CD14-positive monocyte (primary cell): ENCODE measurements around the gene FAT1. TPM values are rescaled to one million over a fixed set of nuclear protein-coding genes. Genes with fewer than 3 reads are reported as not detected.

ENCODE experiments used
- DNase-seq, 3 donors: peaks; one replicate each; pipeline ENCODE4 v3.0.0-alpha.2; 2011 to 2022
- H2AFZ ChIP-seq: 2 replicates; pipeline ENCODE4 v1.6.0; 2012; ENCODE audit warnings: mild to moderate bottlenecking, low read depth, low read length, inconsistent platforms; ENCODE audit not compliant: insufficient read depth, poor library complexity, severe bottlenecking
- H3K27ac ChIP-seq, 2 donors: 1 replicate in 1 of 2; 2 replicates in 1 of 2; pipeline ENCODE4 v1.5.1; 2012 to 2013; ENCODE audit warnings: low read length in 2 of 2, control low read depth in 1 of 2, inconsistent platforms in 1 of 2, low read depth in 1 of 2, mild to moderate bottlenecking in 1 of 2
- H3K27me3 ChIP-seq, 2 donors: one replicate each; pipeline versions ENCODE4 v1.6.0 to v1.6.1; 2011 to 2013; ENCODE audit warnings: low read length in 2 of 2; ENCODE audit not compliant: control insufficient read depth in 2 of 2, insufficient read depth in 2 of 2
- H3K36me3 ChIP-seq, 2 donors: replicated peaks in 1 of 2; 1 replicate in 1 of 2; 2 replicates in 1 of 2; pipeline versions ENCODE4 v1.5.1 to v1.6.1; 2012 to 2013; ENCODE audit warnings: low read length in 2 of 2, control low read depth in 1 of 2, inconsistent platforms in 1 of 2, mild to moderate bottlenecking in 1 of 2; ENCODE audit not compliant: insufficient read depth in 2 of 2, control insufficient read depth in 1 of 2
- H3K4me1 ChIP-seq, 2 donors: 1 replicate in 1 of 2; 2 replicates in 1 of 2; pipeline versions ENCODE4 v1.5.1 to v1.6.1; 2012 to 2013; ENCODE audit warnings: low read length in 2 of 2, control low read depth in 1 of 2, inconsistent platforms in 1 of 2, mild to moderate bottlenecking in 1 of 2, moderate library complexity in 1 of 2; ENCODE audit not compliant: insufficient read depth in 2 of 2, control insufficient read depth in 1 of 2
- H3K4me2 ChIP-seq: replicated peaks from 2 replicates; pipeline ENCODE3; 2012; ENCODE audit warnings: low read length, moderate library complexity, mild to moderate bottlenecking; ENCODE audit not compliant: poor library complexity, severe bottlenecking; ENCODE audit errors: extremely low read depth
- H3K4me3 ChIP-seq, 3 experiments: fragments of 200-600 bp in 1 of 3; sonication (generic) in 1 of 3; replicated peaks in 1 of 3; 1 replicate in 2 of 3; 2 replicates in 1 of 3; pipeline ENCODE4 v1.5.1; 2011 to 2013; ENCODE audit warnings: low read length in 3 of 3, mild to moderate bottlenecking in 3 of 3, control low read depth in 2 of 3, low read depth in 2 of 3, inconsistent platforms in 1 of 3, moderate library complexity in 1 of 3
- H3K79me2 ChIP-seq: 2 replicates; pipeline ENCODE4 v1.6.0; 2012; ENCODE audit warnings: mild to moderate bottlenecking, control low read depth, inconsistent platforms, low read length, moderate library complexity; ENCODE audit not compliant: insufficient read depth
- H3K9ac ChIP-seq: 2 replicates; pipeline ENCODE4 v1.6.0; 2017; ENCODE audit warnings: low read length, mild to moderate bottlenecking; ENCODE audit not compliant: insufficient read depth, poor library complexity, severe bottlenecking
- H3K9me3 ChIP-seq, 2 donors: replicated peaks in 1 of 2; 1 replicate in 1 of 2; 2 replicates in 1 of 2; pipeline versions ENCODE4 v1.5.1 to v1.6.1; 2012 to 2013; ENCODE audit warnings: low read length in 2 of 2, control low read depth in 1 of 2; ENCODE audit not compliant: control insufficient read depth in 1 of 2, insufficient read depth in 1 of 2
- H4K20me1 ChIP-seq: 2 replicates; pipeline ENCODE4 v1.6.0; 2012; ENCODE audit warnings: mild to moderate bottlenecking, low read length, control low read depth, moderate library complexity; ENCODE audit not compliant: insufficient read depth
- H3K27ac Mint-ChIP-seq, 7 donors: one replicate each; pipeline ENCODE4 v1.8.0; 2020; ENCODE audit warnings: mild to moderate bottlenecking in 7 of 7, mixed read lengths in 7 of 7, moderate library complexity in 6 of 7, inconsistent platforms in 2 of 7
- H3K27me3 Mint-ChIP-seq, 3 donors: one replicate each; pipeline ENCODE4 v1.8.0; 2021 to 2022; ENCODE audit warnings: low read depth in 3 of 3, mild to moderate bottlenecking in 3 of 3, mixed read lengths in 3 of 3, moderate library complexity in 3 of 3, inconsistent platforms in 1 of 3
- H3K36me3 Mint-ChIP-seq, 2 donors: one replicate each; pipeline ENCODE4 v1.8.0; 2020; ENCODE audit warnings: mixed read lengths in 2 of 2, inconsistent platforms in 1 of 2, mild to moderate bottlenecking in 1 of 2
- H3K4me1 Mint-ChIP-seq: one replicate; pipeline ENCODE4 v1.8.0; 2020; ENCODE audit warnings: mild to moderate bottlenecking, mixed read lengths
- H3K4me3 Mint-ChIP-seq, 2 donors: one replicate each; pipeline ENCODE4 v1.8.0; 2020; ENCODE audit warnings: mild to moderate bottlenecking in 2 of 2, mixed read lengths in 2 of 2, moderate library complexity in 1 of 2
- H3K9me3 Mint-ChIP-seq, 7 donors: one replicate each; pipeline ENCODE4 v1.8.0; 2020 to 2022; ENCODE audit warnings: mixed read lengths in 7 of 7, mild to moderate bottlenecking in 6 of 7, moderate library complexity in 6 of 7, inconsistent platforms in 2 of 7
- CTCF ChIP-seq: fragments of 200-600 bp; IDR thresholded peaks from one replicate; pipeline ENCODE4 v1.8.0; 2022; ENCODE audit warnings: antibody characterized with exemption, mild to moderate bottlenecking
- WGBS: methylation state at CpG from one replicate; pipeline ENCODE4 v1.1.5; 2013; ENCODE audit warnings: missing lambda C conversion rate; ENCODE audit not compliant: insufficient coverage; 5-methylcytosine and 5-hydroxymethylcytosine counted together
- intact Hi-C, 2 donors: fragments of 100-400 bp; cut with micrococcal nuclease; formaldehyde crosslinking; loops; one replicate each; pipeline versions ENCODE4 v1.15.0 to v1.15.1; 2023
- polyA plus RNA-seq, 3 donors: library from polyadenylated mRNA; depleted of rRNA in 1 of 3; unstranded in 2 of 3; stranded (reverse) in 1 of 3; fragments of 300-500 nt in 2 of 3; fragments of >200 nt in 1 of 3; fragmentation: Illumina TruSeq in 2 of 3; gene quantifications; 1 replicate in 2 of 3; 2 replicates in 1 of 3; pipeline ENCODE4 v1.2.3, GENCODE V29; 2012 to 2021

The FAT1 gene
- polyA plus RNA-seq, 3 donors = not detected

- Mint-ChIP-seq H3K4me1 (no peaks in the 10 kb centered on the region), H3K27ac (no peak overlapping the region), H3K4me3 (no peak overlapping the region), H3K9me3 (peaks cover 0 to 14% (median 13%) of the 10 kb centered on the region in 7 donors), H3K27me3 (peaks cover 0 to 2% (median 0%) of the 10 kb centered on the region in 3 donors), H3K36me3 (no peaks in the 10 kb centered on the region)
- Histone ChIP-seq H3K4me2 (no peak overlapping the region), H3K27me3 (no peaks in the 10 kb centered on the region), H4K20me1 (no peaks in the 10 kb centered on the region), H3K79me2 (no peaks in the 10 kb centered on the region), H3K9ac (no peak overlapping the region), H3K4me3 (no peak overlapping the region), H2AFZ (no peak overlapping the region), H3K9me3 (peaks cover 7 to 17% of the 10 kb centered on the region in 2 donors), H3K4me1 (no peaks in the 10 kb centered on the region), H3K27ac (no peak overlapping the region), H3K36me3 (no peaks in the 10 kb centered on the region)
- TF ChIP-seq CTCF = no peak
- intact Hi-C loops = no loop called here
- no peak for DNase-seq
- 98% methylated on average over 6 of the region's 9 CpGs for whole genome bisulfite sequencing
Observed at GRCh38 chr4:186765138-186765537, 41.5 kb upstream of the FAT1 start.

- no peaks in the 10 kb centered on the region for H3K27me3 ChIP-seq
- no peak overlapping the region for H3K4me3 ChIP-seq
- no peaks in the 10 kb centered on the region for H4K20me1 ChIP-seq
- Mint-ChIP-seq H3K27ac (no peak overlapping the region), H3K36me3 (no peaks in the 10 kb centered on the region), H3K4me1 (no peaks in the 10 kb centered on the region), H3K9me3 (peaks cover 2 to 15% (median 13%) of the 10 kb centered on the region in 7 donors), H3K27me3 (peaks cover 0 to 3% (median under 1%) of the 10 kb centered on the region in 3 donors), H3K4me3 (no peak overlapping the region)
- no peak for DNase-seq
- no peak overlapping the region for H3K4me2 ChIP-seq
- no peak overlapping the region for H3K27ac ChIP-seq
- no peaks in the 10 kb centered on the region for H3K4me1 ChIP-seq
- TF ChIP-seq CTCF = no peak
- H2AFZ ChIP-seq = no peak overlapping the region
- peaks cover 7 to 22% of the 10 kb centered on the region in 2 donors for H3K9me3 ChIP-seq
- intact Hi-C loops = no loop called here
- WGBS = 100% methylated on average over 1 of the region's 4 CpGs
- H3K9ac ChIP-seq = no peak overlapping the region
- H3K79me2 ChIP-seq = no peaks in the 10 kb centered on the region
- no peaks in the 10 kb centered on the region for H3K36me3 ChIP-seq
Observed at GRCh38 chr4:186764457-186764856, 40.8 kb upstream of the FAT1 start.
